Effector memory CD4-positive, alpha-beta T cell (primary cell): Measurements from ENCODE around the gene NIBAN1.

Experiments
- DNase-seq, 3 donors: peaks; one replicate each; pipeline ENCODE4 v3.0.0-alpha.2; 2020
- H3K27ac ChIP-seq: 2 replicates; pipeline ENCODE4 v1.7.0; 2013; ENCODE audit warnings: mild to moderate bottlenecking, low read length, moderate library complexity; ENCODE audit not compliant: insufficient read depth, poor library complexity, severe bottlenecking
- H3K27me3 ChIP-seq: replicated peaks from 2 replicates; pipeline ENCODE4 v1.7.0; 2013; ENCODE audit warnings: mild to moderate bottlenecking, low read length; ENCODE audit not compliant: insufficient read depth, control insufficient read depth, poor library complexity, severe bottlenecking
- H3K36me3 ChIP-seq: 2 replicates; pipeline ENCODE4 v1.7.0; 2013; ENCODE audit warnings: mild to moderate bottlenecking, low read length, moderate library complexity; ENCODE audit not compliant: control insufficient read depth, insufficient read depth
- H3K4me1 ChIP-seq: 2 replicates; pipeline ENCODE4 v1.7.0; 2013; ENCODE audit warnings: low read length, mild to moderate bottlenecking; ENCODE audit not compliant: control insufficient read depth, insufficient read depth, poor library complexity, severe bottlenecking
- H3K4me3 ChIP-seq: 2 replicates; pipeline ENCODE4 v1.7.0; 2013; ENCODE audit warnings: low read length, low read depth, mild to moderate bottlenecking; ENCODE audit not compliant: insufficient read depth, poor library complexity, severe bottlenecking
- H3K9me3 ChIP-seq: 2 replicates; pipeline ENCODE4 v1.7.0; 2013; ENCODE audit warnings: mild to moderate bottlenecking, low read length, moderate library complexity; ENCODE audit not compliant: control insufficient read depth

The NIBAN1 gene

DNA sequence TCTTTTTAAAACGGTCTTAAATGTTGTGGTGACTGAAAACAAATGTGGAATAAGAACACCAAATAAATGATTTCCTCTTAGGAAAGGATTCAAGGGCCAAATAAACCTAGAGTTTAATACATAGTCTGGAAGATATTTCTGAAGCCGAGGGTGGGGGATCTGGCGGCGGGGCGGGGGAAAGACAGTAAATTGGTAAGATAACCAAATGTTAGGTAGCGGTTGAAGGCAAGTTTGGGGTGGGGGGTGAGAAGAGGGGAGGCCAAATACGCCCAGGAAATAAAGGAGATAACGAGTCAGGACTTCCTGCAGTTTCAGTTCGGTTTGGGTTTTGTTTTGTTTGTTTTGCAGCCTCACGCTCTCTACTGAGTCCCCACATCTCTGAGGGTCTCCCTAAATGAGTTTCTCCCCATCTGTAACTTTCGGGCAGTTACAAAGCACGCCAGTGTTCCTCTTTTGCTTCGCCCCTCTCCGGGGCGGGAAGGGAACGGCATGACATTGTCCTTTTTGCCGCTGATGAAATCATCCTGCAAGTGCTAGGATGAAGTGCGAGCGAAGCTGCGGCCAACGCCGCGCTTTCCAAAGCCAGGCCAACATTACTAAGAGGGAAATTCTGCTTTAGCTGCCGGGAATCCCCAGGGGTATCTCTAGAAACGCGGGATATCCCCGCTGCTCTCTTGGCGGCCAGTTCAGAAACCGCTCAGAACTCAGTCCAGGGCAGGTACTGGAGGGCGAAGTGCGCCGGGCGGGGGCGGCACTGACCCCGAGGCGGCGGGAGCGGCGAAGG, 844 bp downstream of the NIBAN1 start:
- H3K9me3 ChIP-seq = no peaks in the 10 kb centered on the region
- peak overlapping the region; percentile 92 for H3K27ac ChIP-seq
- no peaks in the 10 kb centered on the region for H3K36me3 ChIP-seq
- DNase-seq = peak; percentile 17 to 65 (median 63)
- H3K4me1 ChIP-seq = peaks cover 14% of the 10 kb centered on the region
- no peaks in the 10 kb centered on the region for H3K27me3 ChIP-seq
- peak overlapping the region; percentile 89 for H3K4me3 ChIP-seq

DNA sequence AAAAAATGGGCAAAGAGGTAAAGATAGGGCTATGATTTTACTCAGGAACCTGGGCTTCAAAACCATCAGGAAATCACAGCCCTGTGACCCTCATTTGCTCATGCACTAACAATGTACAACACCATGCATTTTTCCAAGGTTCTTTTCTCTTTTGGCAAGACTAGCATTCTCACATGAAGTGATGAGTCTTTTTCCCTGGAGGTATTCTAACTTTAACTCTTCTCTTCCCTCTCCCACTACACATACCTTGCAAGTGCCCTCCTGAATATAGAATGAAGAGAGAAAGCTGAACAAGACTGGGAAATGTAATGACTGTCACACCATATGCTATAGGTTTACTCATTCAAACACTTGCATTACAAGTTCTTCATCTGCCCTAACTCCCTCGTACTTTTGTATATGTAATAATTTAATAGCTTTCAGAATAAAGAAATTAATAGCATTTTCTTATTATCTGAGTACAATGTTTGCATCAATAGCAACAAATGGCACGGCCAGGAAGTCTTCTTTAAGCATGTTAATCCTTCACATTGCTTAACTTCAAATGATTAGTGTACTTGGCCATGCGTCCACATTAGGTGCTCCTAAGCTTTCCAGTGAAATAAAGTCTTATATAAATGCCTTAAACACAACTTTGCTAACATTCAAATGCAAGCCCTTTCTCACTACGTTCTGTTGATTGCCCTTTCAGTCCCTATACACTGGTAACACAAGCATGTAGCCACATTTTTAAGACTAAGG, 1.8 kb downstream of the NIBAN1 start:
- Histone ChIP-seq H3K36me3 (no peaks in the 10 kb centered on the region), H3K4me1 (peaks cover 14% of the 10 kb centered on the region), H3K27me3 (no peaks in the 10 kb centered on the region), H3K27ac (peak overlapping the region; percentile 92), H3K9me3 (no peaks in the 10 kb centered on the region), H3K4me3 (peak overlapping the region; percentile 89)
- no peak for DNase-seq

DNA sequence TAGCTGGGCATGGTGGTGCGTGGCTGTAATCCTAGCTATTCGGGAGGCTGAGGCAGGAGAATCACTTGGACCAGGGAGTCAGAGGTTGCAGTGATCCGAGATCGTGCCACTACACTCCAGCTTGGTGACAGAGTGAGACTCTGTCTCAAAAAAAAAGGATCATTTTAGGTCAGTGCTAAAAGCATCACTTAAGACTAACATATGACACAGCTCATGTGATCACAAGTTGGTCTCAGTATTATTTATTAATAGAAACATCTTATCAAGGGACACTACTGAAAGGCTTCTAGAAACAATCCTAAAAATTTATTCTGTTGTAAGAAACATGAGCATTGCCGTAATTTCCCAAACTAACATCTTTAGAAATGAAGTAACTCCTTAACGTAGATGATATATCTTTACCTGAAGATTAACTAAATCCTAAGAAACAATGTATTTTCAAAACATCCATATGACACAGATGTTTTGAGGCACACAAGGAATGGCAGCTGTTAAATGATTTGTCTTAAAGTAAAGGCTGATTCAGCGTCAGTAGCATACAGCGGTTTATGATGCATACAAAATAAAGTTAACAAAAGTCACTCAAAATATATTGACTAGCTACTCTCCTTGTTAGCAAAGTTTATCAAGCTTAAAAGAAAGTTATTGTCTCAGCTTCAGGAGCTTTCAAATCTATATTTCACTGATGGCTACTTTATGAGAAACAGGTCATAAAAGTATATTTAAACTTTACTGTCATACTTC, 2.6 kb downstream of the NIBAN1 start:
- H3K4me3 ChIP-seq = no peak overlapping the region
- no peaks in the 10 kb centered on the region for H3K9me3 ChIP-seq

DNA sequence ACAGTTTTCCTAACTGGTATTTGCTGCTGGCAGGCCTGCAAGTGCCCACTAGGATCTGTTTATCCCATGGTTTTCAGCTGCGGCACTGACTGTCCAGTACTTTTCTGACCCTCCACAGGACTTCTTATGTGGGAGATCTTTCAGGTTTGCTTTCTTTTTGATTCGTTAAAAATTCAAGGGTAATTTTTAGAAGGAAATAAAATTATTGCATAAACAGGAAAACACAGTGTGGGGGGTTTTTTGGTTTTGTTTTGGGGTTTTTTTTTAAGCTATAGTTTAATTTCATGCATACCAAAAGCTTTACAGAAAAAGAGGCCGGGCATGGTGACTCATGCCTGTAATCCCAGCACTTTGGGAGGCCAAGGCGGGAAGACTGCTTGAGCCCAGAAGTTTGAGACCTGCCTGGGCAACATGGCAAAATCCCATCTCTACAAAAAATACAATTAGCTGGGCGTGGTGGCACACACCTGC, 3.6 kb downstream of the NIBAN1 start:
- no peak overlapping the region for H3K4me3 ChIP-seq
- H3K9me3 ChIP-seq = no peaks in the 10 kb centered on the region
- H3K27ac ChIP-seq = peak overlapping the region; percentile 58
- DNase-seq = no peak
- peaks cover 14% of the 10 kb centered on the region for H3K4me1 ChIP-seq
- H3K27me3 ChIP-seq = no peaks in the 10 kb centered on the region
- H3K36me3 ChIP-seq = no peaks in the 10 kb centered on the region

More for the DNA sequence above, 2.6 kb downstream of the NIBAN1 start:
- peak overlapping the region; percentile 92 for H3K27ac ChIP-seq
- no peak for DNase-seq
- H3K36me3 ChIP-seq = no peaks in the 10 kb centered on the region
- peaks cover 14% of the 10 kb centered on the region for H3K4me1 ChIP-seq
- no peaks in the 10 kb centered on the region for H3K27me3 ChIP-seq

DNA sequence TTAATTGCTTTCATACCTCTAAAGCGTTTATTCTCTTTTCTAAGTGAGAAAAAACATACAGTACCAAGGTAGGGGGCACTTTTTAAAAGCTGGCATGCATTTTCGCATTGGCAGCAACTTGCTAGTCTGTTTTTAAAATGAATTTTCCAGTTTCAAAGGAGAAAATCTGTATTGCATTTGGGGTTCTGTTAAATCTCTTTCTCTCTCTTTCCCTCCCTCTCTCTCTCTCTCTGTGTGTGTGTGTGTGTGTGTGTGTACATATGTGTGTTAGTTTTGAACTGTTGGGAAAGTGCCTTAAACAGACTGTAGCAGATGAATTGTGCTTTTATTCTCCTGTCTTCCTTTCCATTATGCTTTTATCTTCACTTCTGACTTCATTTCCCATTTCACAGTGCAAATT, 7.3 kb downstream of the NIBAN1 start:
- H3K4me1 ChIP-seq = peaks cover 14% of the 10 kb centered on the region
- no peak overlapping the region for H3K27ac ChIP-seq
- no peak overlapping the region for H3K4me3 ChIP-seq
- H3K27me3 ChIP-seq = no peaks in the 10 kb centered on the region
- DNase-seq = no peak
- no peaks in the 10 kb centered on the region for H3K9me3 ChIP-seq
- H3K36me3 ChIP-seq = no peaks in the 10 kb centered on the region

DNA sequence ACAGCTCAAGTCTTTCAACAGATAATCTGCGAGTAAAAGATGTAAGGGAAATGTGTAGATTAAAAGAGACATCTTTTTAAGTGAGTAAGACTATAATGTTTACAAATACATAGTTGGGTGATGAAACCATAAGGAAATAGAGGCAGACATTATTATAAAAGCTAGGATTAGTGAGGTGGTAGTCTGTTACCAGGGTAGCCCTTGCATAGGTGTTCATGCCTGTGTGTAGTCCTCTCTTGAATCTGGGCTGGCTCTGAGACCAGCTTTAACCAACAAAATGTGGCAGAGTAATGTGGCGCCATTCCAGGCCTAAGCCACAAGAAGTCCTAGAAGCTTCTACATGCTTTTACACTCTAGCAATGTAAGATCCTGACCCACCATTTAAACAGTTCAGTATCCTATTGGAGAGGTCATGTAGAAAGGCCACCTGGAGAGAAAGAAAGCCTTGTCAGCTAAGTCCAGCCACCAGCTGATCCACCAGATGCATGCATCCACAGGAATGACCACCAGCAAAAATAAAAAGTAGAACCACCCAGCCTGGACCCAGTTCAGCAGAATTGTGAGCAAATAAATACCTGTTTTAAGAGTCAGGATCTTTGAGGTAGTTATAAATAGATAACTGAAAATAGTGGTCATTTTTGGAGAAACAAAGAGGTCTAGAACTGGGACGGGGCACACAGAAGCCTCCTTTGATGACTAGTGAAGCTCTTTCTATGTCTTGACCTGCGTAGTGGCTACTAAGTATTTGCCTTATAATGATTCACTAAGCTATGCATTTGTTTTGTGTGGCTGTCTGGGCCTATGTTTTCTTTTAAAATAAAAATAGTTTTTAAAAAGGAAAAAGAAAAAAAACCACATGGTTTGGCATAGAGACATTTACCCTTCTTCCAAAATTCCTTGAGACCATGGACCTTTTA, 8.1 kb downstream of the NIBAN1 start:
- H3K4me1 ChIP-seq = peaks cover 8% of the 10 kb centered on the region
- no peak overlapping the region for H3K27ac ChIP-seq
- no peak overlapping the region for H3K4me3 ChIP-seq
- H3K36me3 ChIP-seq = no peaks in the 10 kb centered on the region
- no peaks in the 10 kb centered on the region for H3K27me3 ChIP-seq
- no peak for DNase-seq
- no peaks in the 10 kb centered on the region for H3K9me3 ChIP-seq

DNA sequence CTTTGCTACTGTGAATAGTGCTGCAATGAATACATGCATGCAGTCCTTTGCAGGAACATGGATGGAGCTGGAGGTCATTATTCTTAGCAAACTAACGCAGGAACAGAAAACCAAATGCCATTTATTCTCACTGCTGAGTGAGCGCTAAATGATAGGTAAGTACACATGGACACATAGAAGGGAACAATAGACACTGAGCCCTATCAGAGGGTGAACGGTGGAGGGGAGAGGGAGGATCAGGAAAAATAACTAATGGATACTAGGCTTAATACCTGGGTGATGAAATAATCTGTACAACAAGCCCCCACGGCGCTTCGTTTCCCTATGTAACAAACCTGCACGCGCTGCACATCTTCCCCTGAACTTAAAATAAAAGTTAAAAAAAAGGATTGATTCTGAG, 8.9 kb downstream of the NIBAN1 start:
- Histone ChIP-seq H3K4me1 (peaks cover 8% of the 10 kb centered on the region), H3K9me3 (no peaks in the 10 kb centered on the region), H3K36me3 (no peaks in the 10 kb centered on the region), H3K4me3 (no peak overlapping the region), H3K27me3 (no peaks in the 10 kb centered on the region), H3K27ac (no peak overlapping the region)
- DNase-seq = no peak

DNA sequence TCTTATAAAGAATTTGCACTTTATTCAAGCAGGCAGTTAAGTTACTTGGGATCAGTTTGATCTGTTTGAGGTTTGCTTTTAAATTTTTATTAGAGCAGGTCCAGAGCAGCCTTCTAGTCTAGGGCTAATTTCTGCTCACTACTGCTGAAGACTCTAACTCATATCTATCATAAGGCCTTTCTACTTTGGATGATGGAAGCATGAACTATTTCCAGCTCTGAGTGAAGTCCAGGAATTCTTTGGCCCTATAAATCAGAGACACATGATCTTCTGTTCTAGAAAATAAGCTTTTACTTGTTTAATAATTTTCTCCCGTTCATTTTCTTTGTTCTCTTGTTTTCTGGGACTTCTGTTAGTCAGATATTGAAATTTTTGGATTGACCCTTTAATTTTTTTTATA, 14.7 kb downstream of the NIBAN1 start:
- Histone ChIP-seq H3K4me1 (no peaks in the 10 kb centered on the region), H3K36me3 (no peaks in the 10 kb centered on the region), H3K27ac (no peak overlapping the region), H3K9me3 (no peaks in the 10 kb centered on the region), H3K27me3 (no peaks in the 10 kb centered on the region), H3K4me3 (no peak overlapping the region)
- DNase-seq = no peak

DNA sequence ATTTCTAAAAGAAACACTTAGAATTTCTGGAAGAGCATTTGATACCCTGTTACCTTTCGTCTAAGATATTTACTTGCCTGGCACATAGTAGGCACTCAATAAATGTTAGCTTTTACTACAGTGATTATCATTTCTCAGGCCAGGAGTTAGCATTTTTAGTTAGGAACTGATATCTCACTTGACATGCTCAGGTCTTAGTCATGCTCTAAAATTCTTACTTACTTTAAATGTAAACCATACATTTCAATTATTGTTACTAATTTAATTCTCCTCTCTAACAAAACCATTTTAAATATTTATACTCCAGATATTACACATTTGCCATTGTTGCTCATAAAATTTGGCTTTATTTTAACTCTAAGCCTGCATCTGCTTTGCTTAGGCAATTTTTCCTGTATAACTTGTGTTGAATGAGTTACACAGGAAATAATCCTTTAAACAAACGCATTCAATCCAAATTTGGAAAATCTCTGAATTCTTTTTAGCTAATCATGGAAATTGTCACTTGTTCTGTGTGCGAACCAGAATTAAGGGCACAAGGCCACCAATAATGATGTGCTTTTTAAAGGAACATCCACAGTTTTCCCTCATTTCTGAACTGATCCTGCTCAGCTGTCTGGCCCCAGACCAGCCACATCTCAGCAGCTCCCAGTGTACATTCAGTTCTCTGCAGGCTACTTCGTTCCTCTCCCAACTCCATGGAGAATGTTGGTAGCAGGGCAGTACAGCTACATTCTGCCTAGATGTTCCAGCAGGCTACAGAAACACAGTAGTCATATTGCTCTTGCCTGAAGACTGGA, 15.6 kb downstream of the NIBAN1 start:
- H3K4me3 ChIP-seq = no peak overlapping the region
- H3K4me1 ChIP-seq = peaks cover 6% of the 10 kb centered on the region
- no peaks in the 10 kb centered on the region for H3K27me3 ChIP-seq
- H3K9me3 ChIP-seq = no peaks in the 10 kb centered on the region
- no peak for DNase-seq
- H3K27ac ChIP-seq = no peak overlapping the region
- no peaks in the 10 kb centered on the region for H3K36me3 ChIP-seq
